Heart left ventricle (tissue), 13 donors: Measurements from ENCODE around the gene CD2BP2.

ENCODE experiments used
- POLR2A ChIP-seq, 2 donors: fragments of 450-650 bp; IDR thresholded peaks; one replicate each; pipeline ENCODE4 v1.6.1; 2017; ENCODE audit warnings: antibody characterized with exemption in 2 of 2, mild to moderate bottlenecking in 2 of 2, moderate library complexity in 2 of 2
- TF ChIP-seq, protein P1 (sequence below), 12 donors: fragments of 200-600 bp; sonication (generic) in 4 of 12; IDR thresholded peaks; one replicate each; pipeline versions ENCODE4 v1.5.0 to v1.8.0; 2018 to 2022; ENCODE audit warnings: antibody characterized with exemption in 12 of 12, mild to moderate bottlenecking in 5 of 12
- donor health status: ischemic (EF 13 %, LVEDD 7.1; RV severe dilation, severe dysfunction).
- donor health status: DM: no; HTN: yes; CAD: no.
- donor health status: DM: no; HTN: no; CAD: no.
- donor health status: ischemic (EF 25% LVEDD 6.9; RV normal size, moderate dysfunction).
- donor health status: ischemic (EF 25% LVEDD 5.7; RV mildly dilated, moderate dysfunction).
- donor health status: ischemic (EF 35%, LVEDD 5.7; RV mildly dilated, moderate dysfunction).
- donor health status: nonischemic (EF 11% LVEDD 7.7; RV severe dilation, severe dysfunction).
- donor health status: DM: yes; HTN: yes; CAD: no.
- donor health status: PGD.
- donor health status: ischemic (EF 29% LVEDD 5.4; RV normal size, mild dysfunction).
- donor health status: nonischemic (EF 23%, LVEDD 6.1; RV moderate dilation, normal function).

DNA sequence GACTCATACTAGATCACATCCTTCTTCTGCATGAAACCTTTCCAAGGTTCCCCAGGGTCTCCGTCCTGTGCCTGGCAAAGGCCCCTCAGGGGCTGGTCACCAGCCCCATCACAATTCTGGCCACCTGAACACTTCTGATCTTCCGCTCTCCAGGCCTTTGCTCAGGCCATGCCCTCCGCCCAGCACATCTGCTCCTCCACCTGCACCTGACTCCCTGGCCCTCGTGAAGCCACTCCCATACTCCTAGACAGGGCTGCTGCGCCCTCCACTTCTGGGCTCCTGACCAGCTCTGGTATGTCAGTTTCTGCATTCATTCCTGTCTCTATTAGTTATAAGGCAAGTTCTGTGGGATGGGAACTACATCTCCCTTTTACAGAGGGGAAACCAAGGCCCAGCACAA lies 17.6 kb upstream of the CD2BP2 start:
- TF ChIP-seq, protein P1, sequence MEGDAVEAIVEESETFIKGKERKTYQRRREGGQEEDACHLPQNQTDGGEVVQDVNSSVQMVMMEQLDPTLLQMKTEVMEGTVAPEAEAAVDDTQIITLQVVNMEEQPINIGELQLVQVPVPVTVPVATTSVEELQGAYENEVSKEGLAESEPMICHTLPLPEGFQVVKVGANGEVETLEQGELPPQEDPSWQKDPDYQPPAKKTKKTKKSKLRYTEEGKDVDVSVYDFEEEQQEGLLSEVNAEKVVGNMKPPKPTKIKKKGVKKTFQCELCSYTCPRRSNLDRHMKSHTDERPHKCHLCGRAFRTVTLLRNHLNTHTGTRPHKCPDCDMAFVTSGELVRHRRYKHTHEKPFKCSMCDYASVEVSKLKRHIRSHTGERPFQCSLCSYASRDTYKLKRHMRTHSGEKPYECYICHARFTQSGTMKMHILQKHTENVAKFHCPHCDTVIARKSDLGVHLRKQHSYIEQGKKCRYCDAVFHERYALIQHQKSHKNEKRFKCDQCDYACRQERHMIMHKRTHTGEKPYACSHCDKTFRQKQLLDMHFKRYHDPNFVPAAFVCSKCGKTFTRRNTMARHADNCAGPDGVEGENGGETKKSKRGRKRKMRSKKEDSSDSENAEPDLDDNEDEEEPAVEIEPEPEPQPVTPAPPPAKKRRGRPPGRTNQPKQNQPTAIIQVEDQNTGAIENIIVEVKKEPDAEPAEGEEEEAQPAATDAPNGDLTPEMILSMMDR (IDR thresholded peaks at IDR 0.05) = no peak
- TF ChIP-seq POLR2A (IDR thresholded peaks at IDR 0.05) = no peak
